Vagina (tissue), 2 donors: ENCODE data around the gene CXCL6. TPM values are rescaled to one million over a fixed set of nuclear protein-coding genes. Genes with fewer than 3 reads are reported as not detected.

Experiments
- DNase-seq, 2 donors: peaks; one replicate each; pipeline ENCODE4 v3.0.0-alpha.2; 2017; ENCODE audit errors: extremely low spot score in 2 of 2
- H3K27ac ChIP-seq: fragments of 200-600 bp; sonication (generic); one replicate; pipeline ENCODE4 v1.5.1; 2019
- H3K27me3 ChIP-seq: fragments of 200-600 bp; sonication (generic); one replicate; pipeline ENCODE4 v1.5.1; 2019
- H3K36me3 ChIP-seq, 2 donors: fragments of 200-600 bp; sonication (generic); one replicate each; pipeline ENCODE4 v1.5.1; 2017 to 2019
- H3K4me1 ChIP-seq: fragments of 200-600 bp; sonication (generic); one replicate; pipeline ENCODE4 v1.5.1; 2019
- H3K4me3 ChIP-seq, 2 donors: fragments of 200-600 bp; sonication (generic); 1 replicate in 1 of 2; 2 replicates in 1 of 2; pipeline ENCODE4 v1.5.1; 2016 to 2019
- H3K9me3 ChIP-seq: fragments of 200-600 bp; sonication (generic); one replicate; pipeline ENCODE4 v1.5.1; 2019
- POLR2A ChIP-seq, 2 donors: fragments of 450-650 bp; IDR thresholded peaks; one replicate each; pipeline ENCODE4 v1.6.1; 2017; ENCODE audit warnings: antibody characterized with exemption in 2 of 2, mild to moderate bottlenecking in 2 of 2, moderate library complexity in 2 of 2
- POLR2AphosphoS5 ChIP-seq, 2 donors: sonication (generic); formaldehyde crosslinking; IDR thresholded peaks; one replicate each; pipeline ENCODE4 v1.9.0; 2017; ENCODE audit warnings: antibody characterized with exemption in 2 of 2, mild to moderate bottlenecking in 2 of 2, low read depth in 1 of 2; ENCODE audit not compliant: insufficient read depth in 1 of 2
- intact Hi-C: fragments of 100-400 bp; cut with DNase I; formaldehyde crosslinking; loops from one replicate; pipeline ENCODE4 v1.15.1; 2023
- total RNA-seq: library from RNA; depleted of rRNA; stranded (reverse); fragments of >200 nt; gene quantifications from one replicate; pipeline ENCODE4 v1.2.3, GENCODE V29; 2016
- TF ChIP-seq, protein P1 (sequence below), 3 experiments: fragments of 450-650 bp in 2 of 3; fragments of 200-600 bp in 1 of 3; sonication (generic) in 1 of 3; IDR thresholded peaks; one replicate each; pipeline ENCODE4 v1.5.1; 2017 to 2019; ENCODE audit warnings: antibody characterized with exemption in 3 of 3, mild to moderate bottlenecking in 2 of 3, moderate library complexity in 2 of 3

Gene CXCL6
- total RNA-seq, 1 donor from 2014 or later: 13.8 TPM

DNA sequence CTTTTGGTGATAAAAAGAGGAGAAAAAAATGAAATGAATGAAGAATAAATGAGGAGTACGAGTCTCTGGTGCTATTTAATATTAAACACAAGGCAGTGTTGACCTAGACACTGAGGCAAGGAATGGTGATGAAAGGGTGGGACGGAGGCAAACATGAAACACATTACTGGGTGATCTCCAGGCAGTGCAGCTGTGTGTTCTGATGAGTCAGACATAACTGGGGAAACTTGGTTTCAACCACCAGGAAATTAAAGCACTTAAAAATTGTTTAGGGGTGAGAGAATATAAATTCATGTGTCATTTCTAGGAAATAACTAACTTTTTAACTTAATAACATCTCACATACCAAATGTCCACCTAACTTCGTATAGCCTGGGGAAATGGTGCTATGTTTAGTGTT is 19.7 kb upstream of the CXCL6 start:
- DNase-seq: no peak
- H3K4me3 ChIP-seq: no peak overlapping the region
- no peaks in the 10 kb centered on the region for H3K9me3 ChIP-seq
- no peaks in the 10 kb centered on the region for H3K4me1 ChIP-seq
- no peak for TF ChIP-seq POLR2AphosphoS5 (IDR thresholded peaks at IDR 0.05; ENCODE audit: insufficient read depth in 1 of 2, low read depth in 1 of 2)
- TF ChIP-seq, protein P1, sequence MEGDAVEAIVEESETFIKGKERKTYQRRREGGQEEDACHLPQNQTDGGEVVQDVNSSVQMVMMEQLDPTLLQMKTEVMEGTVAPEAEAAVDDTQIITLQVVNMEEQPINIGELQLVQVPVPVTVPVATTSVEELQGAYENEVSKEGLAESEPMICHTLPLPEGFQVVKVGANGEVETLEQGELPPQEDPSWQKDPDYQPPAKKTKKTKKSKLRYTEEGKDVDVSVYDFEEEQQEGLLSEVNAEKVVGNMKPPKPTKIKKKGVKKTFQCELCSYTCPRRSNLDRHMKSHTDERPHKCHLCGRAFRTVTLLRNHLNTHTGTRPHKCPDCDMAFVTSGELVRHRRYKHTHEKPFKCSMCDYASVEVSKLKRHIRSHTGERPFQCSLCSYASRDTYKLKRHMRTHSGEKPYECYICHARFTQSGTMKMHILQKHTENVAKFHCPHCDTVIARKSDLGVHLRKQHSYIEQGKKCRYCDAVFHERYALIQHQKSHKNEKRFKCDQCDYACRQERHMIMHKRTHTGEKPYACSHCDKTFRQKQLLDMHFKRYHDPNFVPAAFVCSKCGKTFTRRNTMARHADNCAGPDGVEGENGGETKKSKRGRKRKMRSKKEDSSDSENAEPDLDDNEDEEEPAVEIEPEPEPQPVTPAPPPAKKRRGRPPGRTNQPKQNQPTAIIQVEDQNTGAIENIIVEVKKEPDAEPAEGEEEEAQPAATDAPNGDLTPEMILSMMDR (IDR thresholded peaks at IDR 0.05): no peak
- TF ChIP-seq POLR2A (IDR thresholded peaks at IDR 0.05): no peak
- intact Hi-C loops: no loop called here
- no peaks in the 10 kb centered on the region for H3K36me3 ChIP-seq
- no peak overlapping the region for H3K27ac ChIP-seq
- H3K27me3 ChIP-seq: no peaks in the 10 kb centered on the region

DNA sequence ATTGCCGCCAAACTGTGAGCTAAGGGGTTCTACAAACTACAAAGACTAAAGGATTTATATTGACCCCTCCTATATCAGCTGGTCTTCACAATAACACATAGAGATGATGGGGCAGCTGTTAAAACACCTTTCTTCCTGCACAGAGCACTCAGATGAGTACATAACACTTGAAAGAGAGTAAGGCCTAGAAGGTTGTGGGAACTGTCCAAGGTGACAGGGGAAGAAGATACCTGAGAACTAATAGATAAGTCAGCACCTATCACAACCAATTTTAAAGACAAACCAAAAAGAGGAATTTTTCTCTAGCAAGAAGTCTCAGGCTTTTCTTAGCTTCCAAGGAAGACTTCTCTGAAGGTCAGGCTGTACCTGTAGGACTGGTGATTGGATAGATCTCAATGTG is 19.1 kb upstream of the CXCL6 start:
- Histone ChIP-seq H3K27ac (no peak overlapping the region), H3K4me3 (no peak overlapping the region), H3K36me3 (no peaks in the 10 kb centered on the region), H3K27me3 (no peaks in the 10 kb centered on the region), H3K4me1 (no peaks in the 10 kb centered on the region), H3K9me3 (no peaks in the 10 kb centered on the region)
- TF ChIP-seq POLR2AphosphoS5 (IDR thresholded peaks at IDR 0.05; ENCODE audit: insufficient read depth in 1 of 2, low read depth in 1 of 2): no peak
- TF ChIP-seq POLR2A (IDR thresholded peaks at IDR 0.05): no peak
- TF ChIP-seq, protein P1 (IDR thresholded peaks at IDR 0.05): no peak
- no peak for DNase-seq
- intact Hi-C loops: no loop called here

DNA sequence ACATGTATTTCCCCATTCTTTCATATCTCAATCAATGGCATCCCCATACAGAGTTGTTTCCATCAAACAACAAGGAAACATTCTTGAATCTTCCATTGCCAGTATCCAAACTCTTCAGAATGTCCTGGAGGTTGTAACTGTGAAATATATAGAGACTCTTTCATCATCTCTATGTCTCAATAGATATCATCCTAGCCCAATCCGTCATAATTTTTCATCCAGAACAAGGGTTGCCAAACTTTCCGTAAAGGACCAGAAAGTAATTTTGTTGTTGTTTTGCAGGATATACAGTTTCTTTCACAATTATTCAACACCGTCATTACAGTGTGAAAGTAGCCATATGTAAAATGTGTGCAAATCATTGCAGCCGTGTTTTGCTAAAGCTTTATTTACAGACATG is 15.2 kb upstream of the CXCL6 start:
- Histone ChIP-seq H3K36me3 (no peaks in the 10 kb centered on the region), H3K4me1 (no peaks in the 10 kb centered on the region), H3K27me3 (no peaks in the 10 kb centered on the region), H3K27ac (no peak overlapping the region), H3K4me3 (no peak overlapping the region), H3K9me3 (no peaks in the 10 kb centered on the region)
- no peak for DNase-seq
- intact Hi-C loops: no loop called here
- TF ChIP-seq, protein P1 (IDR thresholded peaks at IDR 0.05): no peak
- TF ChIP-seq POLR2A (IDR thresholded peaks at IDR 0.05) (no peak), POLR2AphosphoS5 (IDR thresholded peaks at IDR 0.05; ENCODE audit: insufficient read depth in 1 of 2, low read depth in 1 of 2) (no peak)

DNA sequence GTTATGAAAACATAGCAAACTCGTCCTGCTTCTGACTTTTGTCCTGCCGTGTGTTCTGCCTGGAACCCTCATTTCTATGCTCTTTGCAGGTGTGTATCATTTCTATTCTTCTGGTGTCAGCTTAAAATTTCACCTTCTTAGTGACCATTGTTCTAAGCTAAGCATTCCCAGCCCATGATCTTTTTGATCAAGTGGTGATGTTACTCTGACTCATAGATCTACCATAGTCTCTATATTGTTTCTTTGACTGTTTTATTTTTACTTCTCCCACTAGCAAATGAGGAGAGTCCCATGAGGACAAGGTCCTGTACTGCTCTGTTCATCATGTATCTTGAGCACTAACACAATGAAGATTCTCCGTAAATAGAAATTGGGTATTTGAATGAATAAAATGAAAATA is 14.1 kb upstream of the CXCL6 start:
- Histone ChIP-seq H3K27ac (no peak overlapping the region), H3K27me3 (no peaks in the 10 kb centered on the region), H3K4me3 (no peak overlapping the region), H3K4me1 (no peaks in the 10 kb centered on the region), H3K9me3 (no peaks in the 10 kb centered on the region), H3K36me3 (no peaks in the 10 kb centered on the region)
- TF ChIP-seq POLR2A (IDR thresholded peaks at IDR 0.05) (no peak), POLR2AphosphoS5 (IDR thresholded peaks at IDR 0.05; ENCODE audit: insufficient read depth in 1 of 2, low read depth in 1 of 2) (no peak)
- TF ChIP-seq, protein P1 (IDR thresholded peaks at IDR 0.05): no peak
- DNase-seq: no peak
- intact Hi-C loops: no loop called here

DNA sequence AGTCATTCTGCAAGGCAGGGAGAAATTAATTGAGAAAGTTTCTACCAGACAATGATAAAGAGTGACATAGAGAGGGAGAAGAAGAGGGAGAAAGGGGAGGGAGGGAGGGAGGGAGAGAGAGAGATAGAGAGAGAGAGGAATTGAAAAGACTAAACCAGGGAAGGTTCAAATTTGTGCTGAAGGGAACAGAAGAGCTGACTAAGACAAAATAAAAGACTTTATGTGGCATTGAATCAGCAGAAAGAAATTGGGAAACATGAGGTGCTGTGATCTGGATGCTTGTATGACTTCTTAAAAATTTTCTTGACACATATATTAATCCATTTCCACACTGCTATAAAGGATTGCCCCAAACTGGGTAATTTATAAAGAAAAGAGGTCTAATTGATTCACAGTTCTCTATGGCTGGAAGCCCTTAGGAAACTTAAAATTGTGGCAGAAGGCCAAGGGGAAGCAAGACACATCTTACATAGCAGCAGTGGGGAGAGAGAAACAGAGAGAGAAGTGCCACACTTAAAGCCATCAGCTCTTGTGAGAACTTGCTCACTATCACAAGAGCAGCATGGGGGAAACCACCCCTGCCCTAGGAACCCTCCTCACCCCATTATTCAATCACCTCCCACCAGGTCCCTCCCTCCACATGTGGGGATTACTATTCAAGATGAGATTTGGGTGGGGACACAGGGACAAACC is 13.5 kb upstream of the CXCL6 start:
- no peaks in the 10 kb centered on the region for H3K9me3 ChIP-seq
- no peaks in the 10 kb centered on the region for H3K27me3 ChIP-seq
- no peak overlapping the region for H3K4me3 ChIP-seq
- H3K27ac ChIP-seq: no peak overlapping the region
- DNase-seq: no peak
- no peak for TF ChIP-seq POLR2A (IDR thresholded peaks at IDR 0.05)
- no peak for TF ChIP-seq POLR2AphosphoS5 (IDR thresholded peaks at IDR 0.05; ENCODE audit: insufficient read depth in 1 of 2, low read depth in 1 of 2)
- TF ChIP-seq, protein P1 (IDR thresholded peaks at IDR 0.05): no peak
- intact Hi-C loops: no loop called here
- no peaks in the 10 kb centered on the region for H3K36me3 ChIP-seq
- no peaks in the 10 kb centered on the region for H3K4me1 ChIP-seq
